SK-N-SH treated with all-trans-retinoic acid at 6 μM for 48 hours (cell line): ENCODE results near the gene DNLZ.
"Not testable (repeated sequence)": the region's sequence is repeated elsewhere in the genome, so short reads cannot be mapped to it uniquely, and the experiment has no call there.

Experiments
- ARNTL ChIP-seq: fragments of 450-650 bp; formaldehyde crosslinking; IDR thresholded peaks from 2 replicates; pipeline ENCODE4 v1.5.0; 2020; ENCODE audit warnings: low read depth, mild to moderate bottlenecking, moderate library complexity, borderline replicate concordance
- PATZ1 ChIP-seq: fragments of 250-450 bp; sonication (Bioruptor Pico); IDR thresholded peaks from 2 replicates; pipeline ENCODE4 v1.8.0; 2020; ENCODE audit warnings: mild to moderate bottlenecking, moderate library complexity, borderline replicate concordance

GRCh38 chr9:136407061-136407460 lies 43.5 kb upstream of the DNLZ start:
- not testable (repeated sequence) for TF ChIP-seq PATZ1, ARNTL (CRISPR knock-in tag)
